DMS 273 (cell line): ENCODE results near the gene DGUOK.
"Not testable (repeated sequence)": the region's sequence is repeated elsewhere in the genome, so short reads cannot be mapped to it uniquely, and the experiment has no call there.

Experiments used
- DNase-seq: peaks from one replicate; lab custom pipeline; 2025; ENCODE audit not compliant: unreplicated experiment; lab: John Stamatoyannopoulos, UW

Gene DGUOK

GRCh38 chr2:73899801-73900336 is 26.8 kb upstream of the DGUOK start:
- DNase-seq = peak; percentile 88

GRCh38 chr2:73901143-73901542 is 25.5 kb upstream of the DGUOK start:
- no peak for DNase-seq

DNA sequence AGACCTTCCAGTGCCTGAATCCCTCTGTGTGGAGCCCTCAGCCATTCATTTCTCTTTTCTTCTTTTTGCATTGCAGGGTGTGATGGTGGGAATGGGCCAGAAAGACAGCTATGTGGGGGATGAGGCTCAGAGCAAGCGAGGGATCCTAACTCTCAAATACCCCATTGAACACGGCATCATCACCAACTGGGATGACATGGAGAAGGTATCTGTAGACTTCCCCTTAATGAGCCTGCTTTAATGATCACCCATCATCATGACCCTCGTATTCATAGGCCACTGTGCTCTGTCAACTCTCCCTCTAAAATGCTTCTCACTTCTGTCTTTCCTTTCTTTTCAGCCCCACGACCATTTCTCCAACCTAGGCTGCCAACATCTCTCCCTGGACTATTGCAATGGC is 24.4 kb upstream of the DGUOK start:
- no peak for DNase-seq

GRCh38 chr2:73903313-73903712 is 23.4 kb upstream of the DGUOK start:
- no peak for DNase-seq

- not testable (repeated sequence) for DNase-seq
Observed at GRCh38 chr2:73903949-73904613, 22.6 kb upstream of the DGUOK start.

GRCh38 chr2:73904952-73905351 is 21.7 kb upstream of the DGUOK start:
- DNase-seq = no peak

GRCh38 chr2:73906847-73907505 is 19.7 kb upstream of the DGUOK start:
- no peak for DNase-seq

DNA sequence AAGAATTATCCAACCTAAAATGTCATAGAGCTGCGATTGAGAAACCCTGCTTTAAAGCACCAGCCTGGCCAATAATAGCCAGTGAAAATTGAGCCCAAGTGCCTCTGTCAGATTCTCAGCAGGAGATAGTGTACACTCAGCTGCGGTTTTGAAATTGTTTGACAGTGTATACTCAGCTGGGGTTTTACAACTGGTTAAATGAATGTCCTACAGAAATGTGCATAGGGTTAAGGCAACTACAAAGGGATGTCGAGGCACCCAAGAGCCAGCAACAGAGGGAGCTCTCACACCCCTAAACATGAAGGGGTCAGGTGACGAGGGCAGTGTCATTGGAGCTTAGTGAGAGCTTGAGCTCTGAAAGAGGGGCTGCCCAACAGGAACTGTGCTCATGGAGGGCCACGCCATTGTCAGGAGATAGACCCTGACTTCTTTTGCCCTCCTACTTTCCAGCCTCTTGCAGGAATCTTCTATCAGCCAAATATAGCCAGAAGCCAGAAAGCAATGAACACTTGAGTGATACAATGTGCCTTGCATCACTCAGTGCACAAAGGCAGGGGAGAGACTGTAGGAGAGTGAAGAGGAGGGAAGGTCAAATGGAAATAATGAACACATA is 18.7 kb upstream of the DGUOK start:
- DNase-seq = peak; percentile 40

DNA sequence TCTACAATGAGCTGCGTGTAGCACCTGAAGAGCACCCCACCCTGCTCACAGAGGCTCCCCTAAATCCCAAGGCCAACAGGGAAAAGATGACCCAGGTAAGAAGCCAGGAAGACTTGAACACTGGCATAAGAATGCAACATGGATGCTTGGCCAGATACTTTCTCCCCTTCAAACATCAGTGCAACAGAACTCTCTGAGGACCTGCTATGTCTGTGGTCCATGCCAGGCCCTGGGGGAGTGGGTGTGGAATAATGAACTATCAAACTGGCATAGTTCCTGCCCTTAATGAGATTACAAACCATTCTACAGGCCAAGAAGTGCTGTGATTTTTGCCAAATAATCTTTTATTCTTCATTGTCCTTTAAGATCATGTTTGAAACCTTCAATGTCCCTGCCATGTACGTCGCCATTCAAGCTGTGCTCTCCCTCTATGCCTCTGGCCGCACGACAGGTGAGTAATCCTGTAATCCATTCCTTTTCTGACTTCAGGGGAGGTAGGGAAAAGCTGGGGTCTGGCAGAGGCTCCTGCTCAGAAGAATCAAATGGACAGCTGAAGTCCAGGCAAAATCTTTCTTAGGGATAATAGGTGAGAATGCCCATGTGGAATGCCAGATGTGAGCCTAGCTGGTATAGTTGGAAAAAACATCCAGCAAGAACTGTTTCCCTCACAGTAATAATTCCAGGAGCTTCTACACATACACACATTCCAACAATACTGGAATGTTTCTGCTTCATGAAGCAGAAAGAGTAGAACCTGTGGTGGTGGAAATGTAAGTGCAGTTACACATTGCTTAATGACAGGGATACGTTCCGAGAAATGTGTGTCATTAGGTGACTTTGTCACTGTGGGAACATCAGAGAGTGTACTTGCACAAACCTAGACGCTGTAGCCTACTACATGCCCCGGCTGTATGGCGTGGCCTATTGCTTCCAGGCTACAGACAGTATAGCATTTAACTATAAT is 17.7 kb upstream of the DGUOK start:
- DNase-seq = no peak

DNA sequence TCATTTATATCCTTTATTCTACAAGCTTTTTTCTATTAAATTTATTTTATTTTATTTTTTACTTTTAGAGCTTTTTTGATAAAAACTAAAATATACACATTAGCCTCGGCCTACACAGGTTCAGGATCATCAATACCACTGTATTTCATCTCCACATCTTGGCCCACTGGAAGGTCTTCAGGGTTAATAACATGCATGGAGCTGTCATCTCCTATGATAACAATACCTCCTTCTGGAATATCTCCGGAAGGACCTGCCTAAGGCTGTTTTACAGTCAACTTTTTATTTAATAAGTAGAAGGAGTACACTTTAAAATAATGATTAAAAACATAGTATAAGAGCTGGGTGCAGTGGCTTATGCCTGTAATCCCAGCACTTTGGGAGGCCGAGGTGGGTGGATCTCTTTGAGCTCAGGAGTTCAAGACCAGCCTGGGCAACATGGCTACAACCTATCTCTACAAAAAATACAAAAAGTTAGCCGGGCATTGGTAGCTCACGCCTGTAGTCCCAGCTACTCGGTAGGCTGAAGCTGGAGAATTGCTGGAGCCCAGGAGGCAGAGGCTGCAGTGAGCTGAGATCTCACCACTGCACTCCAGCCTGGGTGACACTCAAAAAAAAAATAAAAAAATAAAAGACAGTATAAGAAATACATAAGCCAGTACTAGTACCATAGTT is 15.7 kb upstream of the DGUOK start:
- no peak for DNase-seq

- no peak for DNase-seq
Observed at GRCh38 chr2:73911548-73912208, 15.0 kb upstream of the DGUOK start.

- no peak for DNase-seq
Observed at GRCh38 chr2:73913414-73914054, 13.1 kb upstream of the DGUOK start.

- no peak for DNase-seq
Observed at GRCh38 chr2:73914667-73915066, 12.0 kb upstream of the DGUOK start.

DNA sequence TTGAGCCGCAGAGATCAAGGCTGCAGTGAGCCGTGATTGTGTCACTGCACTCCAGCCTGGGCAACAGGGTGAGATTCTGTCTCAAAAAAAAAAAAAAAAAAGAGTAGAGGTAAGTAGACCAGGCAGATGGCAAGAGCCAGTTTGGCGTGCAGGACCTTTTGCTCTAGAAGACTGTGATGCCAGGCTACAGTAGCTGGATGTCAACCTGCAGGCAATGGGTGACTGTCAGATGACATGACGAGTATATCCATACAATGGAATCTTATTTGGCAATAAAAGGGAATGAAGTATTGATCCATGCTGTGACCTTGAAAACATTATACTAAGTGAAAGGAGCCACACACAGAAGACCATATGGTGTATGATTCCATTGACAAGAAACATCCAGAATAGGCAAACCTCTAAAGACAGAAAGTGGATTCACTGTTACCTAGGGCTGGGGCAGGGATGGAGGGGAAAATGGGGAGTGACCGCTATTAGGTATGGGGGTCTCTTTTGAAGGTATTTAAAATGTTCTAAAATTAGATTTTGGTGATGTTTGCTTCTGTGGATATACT is 11.2 kb upstream of the DGUOK start:
- no peak for DNase-seq

GRCh38 chr2:73916666-73917065 is 10.0 kb upstream of the DGUOK start:
- DNase-seq = no peak

GRCh38 chr2:73917296-73917695 is 9.4 kb upstream of the DGUOK start:
- no peak for DNase-seq

DNA sequence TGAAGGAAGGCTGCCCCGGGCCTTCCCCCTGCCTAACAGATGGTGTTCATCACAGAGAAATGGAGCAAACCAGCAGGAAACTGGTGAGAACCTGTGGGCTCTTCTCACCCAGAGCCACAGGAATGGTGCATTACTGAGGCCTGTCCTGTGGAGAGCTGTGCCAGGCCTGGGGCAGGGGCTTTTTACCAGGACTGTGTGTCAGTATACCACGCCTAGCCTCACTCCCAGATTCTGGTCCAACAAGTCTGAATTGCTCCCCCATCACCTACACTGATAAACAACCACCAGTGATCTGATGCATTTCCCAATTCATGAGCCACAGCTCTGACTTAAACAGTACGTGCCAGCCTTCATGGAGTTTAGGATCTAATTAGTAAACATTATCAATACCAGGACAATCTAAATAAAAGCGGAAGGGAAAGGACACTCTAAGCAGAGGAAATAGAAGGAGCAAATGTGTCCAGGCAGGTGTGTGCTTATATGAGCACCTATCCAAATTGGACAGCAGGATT is 8.9 kb upstream of the DGUOK start:
- DNase-seq = no peak

GRCh38 chr2:73918856-73919255 is 7.8 kb upstream of the DGUOK start:
- DNase-seq = no peak
